ENCODE data around the gene RERG.
"Not testable (repeated sequence)": the region's sequence is repeated elsewhere in the genome, so short reads cannot be mapped to it uniquely, and the experiment has no call there.

The RERG gene

DNA sequence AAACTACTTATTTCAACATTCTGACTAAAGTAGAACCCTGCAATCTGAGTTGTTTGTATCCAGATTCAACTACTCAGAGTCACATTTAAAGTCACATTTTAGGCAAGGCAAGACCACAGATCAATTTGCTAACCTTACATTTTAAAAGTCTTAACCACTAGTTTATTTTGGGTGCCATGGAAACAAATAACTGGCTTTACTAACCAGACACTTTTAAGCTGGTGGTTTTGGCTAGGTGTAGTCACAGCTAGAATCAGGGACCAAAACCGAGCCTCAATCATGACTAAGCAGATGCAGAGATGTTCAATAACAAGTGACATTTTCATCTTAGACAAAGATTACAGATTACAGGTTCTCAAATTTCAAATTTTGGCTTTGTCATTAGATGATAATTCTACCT, 133.1 kb downstream of the RERG start:
- no peak overlapping the region for H3K27ac ChIP-seq
- TF ChIP-seq, protein P1, sequence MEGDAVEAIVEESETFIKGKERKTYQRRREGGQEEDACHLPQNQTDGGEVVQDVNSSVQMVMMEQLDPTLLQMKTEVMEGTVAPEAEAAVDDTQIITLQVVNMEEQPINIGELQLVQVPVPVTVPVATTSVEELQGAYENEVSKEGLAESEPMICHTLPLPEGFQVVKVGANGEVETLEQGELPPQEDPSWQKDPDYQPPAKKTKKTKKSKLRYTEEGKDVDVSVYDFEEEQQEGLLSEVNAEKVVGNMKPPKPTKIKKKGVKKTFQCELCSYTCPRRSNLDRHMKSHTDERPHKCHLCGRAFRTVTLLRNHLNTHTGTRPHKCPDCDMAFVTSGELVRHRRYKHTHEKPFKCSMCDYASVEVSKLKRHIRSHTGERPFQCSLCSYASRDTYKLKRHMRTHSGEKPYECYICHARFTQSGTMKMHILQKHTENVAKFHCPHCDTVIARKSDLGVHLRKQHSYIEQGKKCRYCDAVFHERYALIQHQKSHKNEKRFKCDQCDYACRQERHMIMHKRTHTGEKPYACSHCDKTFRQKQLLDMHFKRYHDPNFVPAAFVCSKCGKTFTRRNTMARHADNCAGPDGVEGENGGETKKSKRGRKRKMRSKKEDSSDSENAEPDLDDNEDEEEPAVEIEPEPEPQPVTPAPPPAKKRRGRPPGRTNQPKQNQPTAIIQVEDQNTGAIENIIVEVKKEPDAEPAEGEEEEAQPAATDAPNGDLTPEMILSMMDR (IDR thresholded peaks at IDR 0.05), result no peak

DNA sequence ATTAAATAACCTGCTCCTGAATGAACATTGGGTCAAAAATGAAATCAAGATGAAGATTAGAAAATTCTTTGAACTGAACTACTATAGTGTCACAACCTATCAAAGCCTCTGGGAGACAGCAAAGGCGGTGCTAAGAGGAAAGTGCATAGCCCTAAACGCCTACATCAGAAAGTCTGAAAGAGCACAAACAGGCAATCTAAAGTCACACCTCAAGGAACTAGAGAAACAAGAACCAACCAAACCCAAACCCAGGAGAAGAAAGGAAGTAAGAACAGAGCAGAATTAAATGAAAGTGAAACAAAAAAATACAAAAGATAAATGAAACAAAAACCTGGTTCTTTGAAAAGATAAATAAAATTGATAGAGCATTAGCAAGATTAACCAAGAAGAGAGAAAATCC, 143.5 kb downstream of the RERG start:
- H3K27ac ChIP-seq, result not testable (repeated sequence)

DNA sequence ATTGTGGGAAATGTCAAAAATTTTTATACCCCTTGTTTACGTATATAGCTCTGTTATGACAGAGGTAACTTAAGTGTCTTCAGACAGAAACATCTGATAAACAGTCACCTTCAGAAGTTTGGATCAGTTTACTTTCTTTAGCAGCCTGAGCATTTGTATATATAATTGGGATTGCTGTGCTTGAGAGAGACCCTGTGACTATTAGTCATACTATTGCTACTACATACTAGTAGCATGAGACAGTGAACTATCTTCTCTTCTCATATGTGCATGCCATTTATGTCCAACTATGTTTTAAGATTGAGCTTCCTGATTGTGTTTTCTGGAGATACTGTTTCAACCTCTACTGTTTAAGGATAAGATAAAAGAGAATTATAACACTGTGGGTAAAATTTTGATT, 146.9 kb downstream of the RERG start:
- TF ChIP-seq ZFX (IDR thresholded peaks at IDR 0.05; ENCODE audit: borderline replicate concordance), result no peak
- TF ChIP-seq, protein P1 (IDR thresholded peaks at IDR 0.05), result no peak
- no peak overlapping the region for H3K27ac ChIP-seq

DNA sequence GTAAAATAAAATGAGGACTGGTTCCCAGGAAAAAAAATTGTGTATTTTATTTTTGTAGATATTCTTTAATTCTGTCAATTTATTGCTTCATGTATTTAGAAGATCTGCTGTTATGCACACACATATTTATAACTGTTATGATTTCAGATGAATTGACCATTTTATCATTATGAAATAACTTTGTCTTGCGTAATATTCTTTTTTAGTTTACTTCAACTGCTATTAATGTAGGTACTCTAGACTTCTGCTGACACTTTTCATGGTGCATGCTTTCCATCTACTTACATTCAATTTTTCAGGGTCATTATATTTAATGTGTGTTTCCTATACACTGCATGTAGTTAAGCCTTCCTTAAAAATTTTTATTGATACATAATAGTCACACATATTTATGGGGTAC, 162.1 kb downstream of the RERG start:
- H3K27ac ChIP-seq, result no peak overlapping the region
- no peak for TF ChIP-seq ZFX (IDR thresholded peaks at IDR 0.05; ENCODE audit: borderline replicate concordance)
- TF ChIP-seq, protein P1 (IDR thresholded peaks at IDR 0.05), result no peak
